Astrocyte (in vitro differentiated cells and primary cell): ENCODE measurements around the gene MUC6. TPM values are rescaled to one million over a fixed set of nuclear protein-coding genes. Genes with fewer than 3 reads are reported as not detected.

Source experiments
- DNase-seq: peaks from one replicate; pipeline ENCODE4 v3.0.0-alpha.2; 2010; ENCODE audit warnings: low read depth
- FAIRE-seq: peaks from 2 replicates; lab custom pipeline; 2011; peaks lifted over from hg19 to GRCh38; lab: Jason Lieb, UNC
- H2AFZ ChIP-seq: 2 replicates; pipeline ENCODE4 v1.6.0; 2012; ENCODE audit warnings: low read depth, low read length, inconsistent platforms
- H3K27ac ChIP-seq: 2 replicates; pipeline ENCODE4 v1.5.1; 2011; ENCODE audit warnings: low read depth, low read length, inconsistent platforms
- H3K27me3 ChIP-seq: 2 replicates; pipeline ENCODE4 v1.6.0; 2011; ENCODE audit warnings: low read length, inconsistent platforms; ENCODE audit not compliant: insufficient read depth
- H3K36me3 ChIP-seq: 2 replicates; pipeline ENCODE4 v1.5.1; 2011; ENCODE audit warnings: low read length, inconsistent platforms; ENCODE audit not compliant: insufficient read depth
- H3K4me1 ChIP-seq: 2 replicates; pipeline ENCODE4 v1.5.1; 2011; ENCODE audit warnings: low read length, inconsistent platforms; ENCODE audit not compliant: insufficient read depth
- H3K4me2 ChIP-seq: 2 replicates; pipeline ENCODE4 v1.6.0; 2012; ENCODE audit warnings: low read length, inconsistent platforms
- H3K4me3 ChIP-seq: 2 replicates; pipeline ENCODE4 v1.5.1; 2011; ENCODE audit warnings: low read depth, mild to moderate bottlenecking, low read length, inconsistent platforms; ENCODE audit not compliant: insufficient read depth
- H3K79me2 ChIP-seq: 2 replicates; pipeline ENCODE4 v1.6.0; 2012; ENCODE audit warnings: mild to moderate bottlenecking, low read length, inconsistent platforms; ENCODE audit not compliant: insufficient read depth
- H3K9ac ChIP-seq: 2 replicates; pipeline ENCODE4 v1.6.0; 2012; ENCODE audit warnings: mild to moderate bottlenecking, low read length, inconsistent platforms
- H3K9me3 ChIP-seq: 2 replicates; pipeline ENCODE4 v1.5.1; 2012; ENCODE audit warnings: low read depth, mild to moderate bottlenecking, low read length, inconsistent platforms; ENCODE audit not compliant: insufficient read depth
- H4K20me1 ChIP-seq: 2 replicates; pipeline ENCODE4 v1.6.0; 2012; ENCODE audit warnings: low read length, inconsistent platforms; ENCODE audit not compliant: insufficient read depth
- H3K27ac Mint-ChIP-seq: one replicate; pipeline ENCODE4 v1.8.0; 2021; ENCODE audit warnings: mild to moderate bottlenecking, mixed read lengths; ENCODE audit not compliant: unreplicated experiment
- H3K27me3 Mint-ChIP-seq: one replicate; pipeline ENCODE4 v1.8.0; 2021; ENCODE audit warnings: low read depth, mixed read lengths; ENCODE audit not compliant: unreplicated experiment
- H3K36me3 Mint-ChIP-seq: one replicate; pipeline ENCODE4 v1.8.0; 2021; ENCODE audit warnings: low read depth, mixed read lengths; ENCODE audit not compliant: unreplicated experiment
- H3K4me1 Mint-ChIP-seq: one replicate; pipeline ENCODE4 v1.8.0; 2021; ENCODE audit warnings: low read depth, mixed read lengths; ENCODE audit not compliant: unreplicated experiment
- H3K4me3 Mint-ChIP-seq: one replicate; pipeline ENCODE4 v1.8.0; 2021; ENCODE audit warnings: mild to moderate bottlenecking, moderate library complexity, mixed read lengths; ENCODE audit not compliant: unreplicated experiment
- H3K9me3 Mint-ChIP-seq: one replicate; pipeline ENCODE4 v1.8.0; 2021; ENCODE audit warnings: mild to moderate bottlenecking, mixed read lengths; ENCODE audit not compliant: unreplicated experiment
- CTCF ChIP-seq: IDR thresholded peaks from 2 replicates; pipeline ENCODE4 v1.5.1; 2011; ENCODE audit warnings: low read depth, mild to moderate bottlenecking, inconsistent platforms, low read length, moderate library complexity; ENCODE audit not compliant: insufficient read depth
- EZH2 ChIP-seq: IDR thresholded peaks from 2 replicates; pipeline ENCODE4 v1.6.1; 2012; ENCODE audit warnings: mild to moderate bottlenecking, low read length, inconsistent platforms; ENCODE audit not compliant: insufficient read depth
- total RNA-seq: library from RNA; stranded (reverse); gene quantifications from 2 replicates; pipeline ENCODE4 v1.2.1, GENCODE V29; 2021

MUC6 gene
- total RNA-seq, 1 donor from 2014 or later, result not detected

DNA sequence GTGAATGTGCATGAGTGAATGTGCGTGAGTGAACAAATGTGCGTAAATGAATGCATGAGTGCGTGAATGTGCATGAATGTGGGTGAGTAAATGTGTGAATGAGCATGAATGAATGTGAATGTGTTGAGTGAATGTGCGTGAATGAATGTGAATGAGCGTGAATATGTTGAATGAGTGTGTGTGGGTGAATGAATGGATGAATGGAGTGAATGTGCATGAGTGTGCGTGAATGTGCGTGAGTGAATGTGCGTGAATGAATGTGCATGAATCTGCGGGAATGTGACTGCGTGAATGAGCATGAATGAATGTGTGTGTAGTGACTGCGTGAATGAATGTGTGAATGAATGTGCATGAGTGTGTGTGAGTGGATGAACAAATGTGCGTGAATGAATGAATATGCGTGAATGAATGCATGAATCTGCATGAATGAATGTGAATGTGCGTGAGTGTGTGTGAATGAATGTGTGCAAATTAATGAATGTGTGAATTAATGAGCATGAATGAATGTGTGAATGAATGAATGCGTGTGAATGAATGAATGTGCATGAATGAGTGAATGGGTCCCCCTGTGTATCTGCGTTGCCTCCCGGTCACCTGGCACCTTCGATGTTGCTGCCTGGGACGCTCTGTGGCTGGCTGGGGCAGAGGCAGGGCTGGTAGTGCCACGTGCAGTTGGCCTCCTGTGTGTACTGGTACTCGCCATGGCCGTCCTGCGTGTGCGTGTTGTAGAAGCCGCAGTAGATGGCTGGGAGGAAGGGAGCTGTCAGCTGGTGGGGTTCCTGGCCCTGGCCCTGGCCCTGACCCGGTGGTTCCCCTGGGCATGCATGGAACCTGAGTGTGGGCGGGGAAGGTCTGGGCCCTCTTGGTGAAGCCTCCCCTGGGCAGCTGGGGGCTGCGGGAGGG lies 13.4 kb downstream of the MUC6 start:
- H3K4me3 Mint-ChIP-seq, result no peak overlapping the region
- peaks cover 2% of the 10 kb centered on the region for H3K36me3 Mint-ChIP-seq

GRCh38 chr11:1022411-1022810 lies 14.1 kb downstream of the MUC6 start:
- H3K27me3 Mint-ChIP-seq, result no peaks in the 10 kb centered on the region
- Histone ChIP-seq H3K79me2 (peaks cover 4% of the 10 kb centered on the region), H3K4me2 (no peak overlapping the region), H3K27me3 (no peaks in the 10 kb centered on the region), H3K36me3 (no peaks in the 10 kb centered on the region), H3K4me3 (no peak overlapping the region), H3K9ac (no peak overlapping the region), H3K9me3 (no peaks in the 10 kb centered on the region), H3K27ac (no peak overlapping the region), H3K4me1 (no peaks in the 10 kb centered on the region), H2AFZ (no peak overlapping the region), H4K20me1 (peaks cover 49% of the 10 kb centered on the region)
- H3K4me1 Mint-ChIP-seq, result no peaks in the 10 kb centered on the region
- H3K36me3 Mint-ChIP-seq, result peaks cover 8% of the 10 kb centered on the region
- TF ChIP-seq EZH2 (no peak), CTCF (no peak)
- H3K4me3 Mint-ChIP-seq, result no peak overlapping the region
- peaks cover 4% of the 10 kb centered on the region for H3K9me3 Mint-ChIP-seq
- FAIRE-seq, result no peak
- no peak overlapping the region for H3K27ac Mint-ChIP-seq
- DNase-seq, result no peak

More for the DNA sequence above, 13.4 kb downstream of the MUC6 start:
- Histone ChIP-seq H2AFZ (no peak overlapping the region), H4K20me1 (peaks cover 41% of the 10 kb centered on the region), H3K9me3 (no peaks in the 10 kb centered on the region), H3K36me3 (no peaks in the 10 kb centered on the region), H3K4me1 (no peaks in the 10 kb centered on the region), H3K9ac (no peak overlapping the region), H3K27ac (no peak overlapping the region), H3K4me3 (no peak overlapping the region), H3K27me3 (no peaks in the 10 kb centered on the region), H3K79me2 (no peaks in the 10 kb centered on the region), H3K4me2 (no peak overlapping the region)
- DNase-seq (no peak), FAIRE-seq (no peak)
- H3K4me1 Mint-ChIP-seq, result no peaks in the 10 kb centered on the region
- H3K27ac Mint-ChIP-seq, result no peak overlapping the region
- TF ChIP-seq CTCF, result no peak
- TF ChIP-seq EZH2, result no peak
- no peaks in the 10 kb centered on the region for H3K27me3 Mint-ChIP-seq
- H3K9me3 Mint-ChIP-seq, result no peaks in the 10 kb centered on the region
